Measurements from ENCODE around the gene KCNQ5.

KCNQ5 gene

DNA sequence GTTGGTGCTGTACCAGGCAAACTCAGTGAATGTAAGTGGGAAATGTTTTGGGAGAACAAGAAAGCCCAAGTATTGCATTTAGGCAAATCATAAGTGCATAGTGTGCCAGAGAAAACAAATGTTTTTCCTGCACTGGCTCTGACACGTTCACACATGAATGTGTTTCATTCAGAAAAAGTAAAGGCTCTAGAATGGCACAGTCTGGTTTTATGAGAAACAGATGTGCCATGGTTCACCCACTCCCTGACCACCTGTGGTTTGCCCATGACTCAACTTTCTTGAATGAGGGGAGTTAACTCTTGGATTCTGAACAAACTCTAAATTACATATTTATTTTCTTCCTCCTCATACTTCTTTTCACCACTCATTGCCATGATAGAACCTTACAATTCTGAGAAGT lies 126.9 kb downstream of the KCNQ5 start:
- no peak for DNase-seq

DNA sequence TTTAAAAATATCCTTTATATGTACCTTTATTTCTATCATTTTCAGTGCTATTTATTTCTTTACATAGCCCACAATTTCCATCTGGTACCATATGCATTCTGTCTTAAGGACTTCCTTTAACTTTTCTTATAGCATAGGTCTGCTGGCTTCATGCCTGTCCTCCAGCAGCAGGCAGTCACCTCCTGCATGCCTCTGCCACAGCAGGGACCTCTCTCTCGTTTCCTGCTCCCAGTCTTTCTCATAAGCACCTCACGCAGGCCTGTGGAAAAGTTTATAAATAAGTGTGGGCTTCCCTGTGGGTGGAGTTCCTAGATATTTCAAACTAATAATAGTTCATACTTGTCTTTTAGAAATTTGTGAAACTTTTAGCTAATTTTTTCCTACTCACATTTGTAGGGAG lies 133.9 kb downstream of the KCNQ5 start:
- DNase-seq: no peak

DNA sequence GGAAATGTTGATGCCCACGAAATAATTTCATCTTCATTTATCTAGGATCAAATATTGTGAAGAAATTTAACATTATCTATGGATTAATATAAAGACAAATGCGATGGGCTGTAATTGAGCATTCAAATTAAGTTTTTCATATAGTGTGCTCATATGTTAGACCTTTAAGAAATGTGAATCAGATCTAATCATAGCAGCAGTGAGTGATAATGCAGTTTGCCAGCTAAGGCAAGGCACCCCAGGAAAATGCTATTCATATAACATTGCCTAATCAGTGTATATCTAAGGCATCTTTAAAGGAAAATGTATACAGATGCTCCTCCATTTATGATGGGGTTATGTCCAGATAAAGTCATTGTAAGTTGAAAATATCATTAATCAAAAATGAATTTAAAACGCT lies 135.2 kb downstream of the KCNQ5 start:
- DNase-seq: no peak

DNA sequence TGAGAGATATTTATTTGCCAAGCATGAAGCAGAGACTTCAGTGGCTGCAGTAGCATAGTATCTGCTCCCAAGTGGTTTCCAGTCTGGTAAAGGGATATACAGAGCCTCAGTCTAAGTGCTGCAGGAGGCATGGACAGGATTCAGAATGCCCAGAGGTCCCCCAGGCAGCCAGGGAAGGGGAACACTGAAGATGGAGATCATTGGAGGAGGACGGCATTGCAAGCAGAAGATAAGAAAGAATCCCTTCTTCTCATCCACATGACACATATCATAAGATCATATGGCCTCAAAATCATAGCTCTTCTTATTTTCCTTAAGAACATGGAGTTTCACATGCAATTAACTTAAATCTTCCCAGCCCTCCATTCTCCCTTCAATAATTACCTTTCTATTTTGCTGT lies 136.1 kb downstream of the KCNQ5 start:
- no peak for DNase-seq

DNA sequence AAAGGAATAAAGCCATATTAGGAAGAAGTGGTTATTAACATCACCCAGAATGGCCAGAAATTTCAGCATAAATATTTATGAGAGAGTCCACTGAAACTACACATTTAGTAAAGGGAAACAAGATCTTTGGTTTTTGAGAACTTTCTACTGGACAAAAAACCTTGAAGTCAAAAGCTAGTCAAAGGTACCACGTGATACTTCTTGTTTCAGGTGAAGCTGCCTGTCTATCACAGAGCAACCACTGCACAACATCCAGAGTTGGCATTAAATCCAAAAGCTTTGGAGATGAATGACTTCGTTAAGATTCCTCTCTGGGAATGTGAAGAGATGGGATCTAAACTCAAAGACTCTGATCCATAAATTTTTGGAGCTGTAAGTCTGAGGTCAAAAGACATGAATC lies 137.0 kb downstream of the KCNQ5 start:
- DNase-seq: no peak

DNA sequence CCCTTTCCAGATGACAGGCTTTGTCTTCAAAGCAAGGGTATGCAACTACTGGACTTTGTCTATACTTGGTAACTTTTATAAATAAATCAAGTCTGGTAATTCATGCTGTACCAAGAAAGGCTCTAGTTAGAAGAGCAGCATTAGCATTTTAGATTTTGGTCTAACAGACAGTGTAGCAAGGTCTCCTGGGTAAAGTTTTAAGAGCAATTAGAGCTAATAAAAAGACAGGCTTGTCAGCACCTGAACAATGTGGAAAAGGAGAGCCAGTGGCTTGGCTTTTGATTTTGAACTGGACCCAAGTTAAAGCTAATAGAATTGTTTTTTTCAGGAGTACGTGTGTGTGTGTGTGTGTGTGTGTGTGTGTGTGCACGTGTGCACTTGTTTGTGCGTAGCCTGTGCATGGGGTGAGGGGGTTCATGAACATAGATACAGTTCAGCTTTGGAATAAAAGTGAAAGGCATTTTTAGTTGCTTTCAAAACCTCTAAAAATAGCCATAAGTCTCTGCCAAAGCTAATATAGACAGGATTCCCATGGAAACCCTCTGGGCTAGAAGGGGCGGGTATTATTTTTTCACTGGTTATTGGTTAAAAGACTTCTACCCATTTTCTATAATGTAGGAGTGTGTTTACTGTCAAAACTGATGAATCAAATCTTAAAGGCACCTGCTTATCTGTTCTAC lies 138.4 kb downstream of the KCNQ5 start:
- no peak for DNase-seq

DNA sequence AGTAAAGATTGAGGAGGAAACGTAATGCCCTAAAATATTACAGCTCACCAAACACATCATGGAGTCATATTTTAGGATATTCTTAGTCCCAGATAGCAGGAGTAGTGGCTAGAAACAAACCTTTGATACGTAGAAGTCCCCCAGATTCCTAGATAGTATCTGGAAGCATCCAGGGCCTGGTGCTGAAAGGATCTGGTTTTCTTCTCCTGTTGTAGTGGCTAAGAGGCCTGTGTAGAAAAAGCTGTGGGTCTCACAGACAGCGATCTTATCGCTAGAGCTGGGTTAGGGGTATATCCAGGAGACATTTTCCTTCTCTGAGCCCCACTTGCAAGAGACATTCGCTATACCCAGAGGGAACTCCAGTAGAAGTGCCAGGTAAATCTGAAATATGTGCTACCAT lies 139.9 kb downstream of the KCNQ5 start:
- no peak for DNase-seq

DNA sequence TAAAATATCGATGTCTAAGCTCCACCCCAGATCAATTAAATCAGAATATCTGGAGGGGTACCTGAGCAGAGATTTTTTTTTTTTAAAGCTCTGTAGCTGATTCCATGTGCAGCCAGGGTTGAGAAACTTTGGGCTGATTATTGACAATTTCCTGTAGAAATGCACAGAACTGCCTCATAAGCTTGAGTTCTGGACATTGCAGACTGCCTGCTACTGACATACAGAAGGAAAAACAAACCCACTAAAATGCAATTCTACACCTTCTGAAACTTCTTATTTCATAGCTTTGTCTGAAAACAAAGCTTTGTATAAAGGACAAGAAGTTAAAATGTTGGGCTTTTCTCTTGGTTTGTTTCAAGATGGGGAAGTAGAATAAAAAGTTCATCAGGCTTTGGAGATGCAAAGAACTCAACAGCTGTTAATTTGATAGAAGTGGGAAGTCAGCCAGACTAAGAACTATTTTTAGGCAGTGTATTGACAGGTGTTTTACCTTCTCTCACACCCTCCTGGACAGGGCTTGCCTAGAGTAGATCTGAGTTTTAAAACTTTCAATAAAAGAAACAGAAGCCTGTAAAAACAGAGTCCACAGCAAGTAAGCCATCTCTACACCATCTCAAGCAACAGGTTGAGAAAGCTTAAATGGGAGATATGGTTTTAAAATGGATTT lies 147.7 kb downstream of the KCNQ5 start:
- DNase-seq: no peak

DNA sequence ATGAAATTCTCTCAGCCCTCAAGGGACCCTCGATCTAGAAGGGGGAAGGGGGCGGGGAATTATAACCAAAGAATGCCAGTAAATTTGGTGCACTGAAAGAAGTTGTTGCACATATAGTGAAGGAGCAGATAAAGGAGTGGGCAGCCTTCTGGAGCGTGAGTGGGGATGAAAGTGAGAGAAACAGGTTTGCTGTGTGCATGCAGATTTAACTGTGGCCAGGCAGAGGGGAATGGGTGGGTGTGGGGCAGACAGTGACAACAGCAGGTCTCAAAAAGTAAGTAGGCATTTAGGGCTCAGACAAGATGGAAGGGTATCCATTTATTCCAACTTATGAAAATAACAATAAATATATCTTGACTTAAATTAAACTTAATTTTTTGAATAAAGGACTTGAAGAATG lies 149.1 kb downstream of the KCNQ5 start:
- DNase-seq: no peak

DNA sequence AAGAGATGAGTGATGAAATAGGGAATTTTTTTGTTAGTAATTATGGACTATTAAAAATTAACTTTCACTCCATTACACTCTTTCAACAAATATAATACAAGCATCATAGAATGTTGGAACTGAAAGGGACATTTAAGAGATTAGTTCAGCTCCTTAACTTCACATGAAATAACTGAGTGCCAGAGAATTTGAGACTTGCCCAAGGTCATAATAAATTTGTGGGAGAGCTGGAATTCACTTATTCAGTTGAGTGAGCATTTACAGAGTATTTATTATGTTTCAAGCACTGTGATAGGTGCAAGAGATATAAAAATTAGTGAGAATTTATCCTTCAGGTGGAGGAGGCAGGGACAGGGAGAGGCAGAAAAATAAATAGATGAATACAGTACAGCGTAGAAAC lies 154.6 kb downstream of the KCNQ5 start:
- no peak for DNase-seq

DNA sequence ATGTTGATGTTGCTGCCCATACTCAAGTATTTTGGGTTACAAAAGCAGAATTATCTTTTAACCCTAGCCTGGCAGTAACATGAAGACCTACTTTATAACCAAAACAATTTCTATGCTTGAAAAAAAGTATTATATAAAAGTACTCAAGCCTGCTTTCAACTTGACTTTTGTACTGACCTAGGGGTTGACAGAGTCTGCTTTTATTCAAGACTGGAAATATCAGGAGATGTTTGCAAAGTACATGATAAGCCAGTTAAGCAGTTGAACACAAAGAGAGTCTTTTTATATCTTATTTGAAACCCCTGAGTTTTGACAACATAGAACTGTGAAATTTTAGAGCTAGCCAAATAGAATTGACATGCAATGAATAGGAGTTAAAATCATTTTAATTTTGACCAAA lies 159.8 kb downstream of the KCNQ5 start:
- DNase-seq: no peak

DNA sequence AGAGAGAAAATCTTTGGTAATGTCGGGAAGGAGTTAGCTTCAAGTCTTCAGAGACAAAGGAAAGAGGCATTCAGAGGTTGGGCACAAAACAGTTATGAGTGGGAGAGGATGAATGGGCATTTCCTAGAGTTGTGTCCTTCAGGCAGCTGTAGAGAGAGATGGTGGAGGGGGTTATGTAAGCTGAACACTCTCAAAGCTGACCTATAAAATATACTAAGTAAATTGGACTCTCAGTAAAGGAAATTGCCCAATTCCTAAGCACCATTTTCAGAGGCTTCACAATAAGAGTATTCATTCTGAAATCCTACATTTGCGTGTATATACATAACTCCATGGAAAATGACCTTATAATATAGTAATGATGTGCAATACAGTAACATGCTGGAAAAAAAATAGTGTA lies 161.2 kb downstream of the KCNQ5 start:
- DNase-seq: no peak

DNA sequence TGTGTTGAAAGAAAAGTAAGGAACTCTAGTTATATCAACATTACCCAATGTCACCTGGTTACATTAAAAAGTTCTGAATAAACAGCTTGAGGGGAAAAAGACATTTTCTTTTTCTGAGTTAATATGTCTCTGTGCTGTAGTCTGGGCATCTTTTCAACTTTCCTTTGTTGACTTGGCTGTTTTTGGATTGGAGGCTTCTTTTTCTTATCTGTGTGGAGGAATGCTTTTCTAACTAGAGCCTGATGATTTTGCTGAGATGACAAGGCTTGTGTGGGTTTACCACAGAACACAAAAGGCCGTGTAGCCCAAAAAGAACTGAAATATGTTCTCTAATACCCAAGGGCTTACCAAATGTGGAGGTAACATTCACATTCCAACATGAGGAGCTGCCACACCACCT lies 161.8 kb downstream of the KCNQ5 start:
- no peak for DNase-seq

DNA sequence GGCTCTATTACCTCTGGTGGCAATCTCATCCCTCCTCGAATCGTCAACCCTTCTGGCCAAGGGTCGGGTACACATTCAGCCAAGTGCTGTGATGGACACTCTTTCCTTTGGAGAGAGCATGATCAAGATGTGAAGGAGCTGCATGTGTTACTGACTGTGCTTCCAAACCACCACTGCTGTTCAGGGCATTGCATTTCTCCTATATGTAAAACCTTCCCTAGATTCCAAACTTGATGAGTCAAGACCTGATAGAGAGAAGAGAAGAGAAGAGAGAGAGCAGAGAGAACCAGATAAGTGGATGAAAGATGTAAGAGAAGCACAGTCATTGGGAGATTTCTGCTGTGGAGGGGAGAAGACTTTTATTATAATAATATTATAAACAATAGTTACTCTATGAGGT lies 162.2 kb downstream of the KCNQ5 start:
- no peak for DNase-seq

DNA sequence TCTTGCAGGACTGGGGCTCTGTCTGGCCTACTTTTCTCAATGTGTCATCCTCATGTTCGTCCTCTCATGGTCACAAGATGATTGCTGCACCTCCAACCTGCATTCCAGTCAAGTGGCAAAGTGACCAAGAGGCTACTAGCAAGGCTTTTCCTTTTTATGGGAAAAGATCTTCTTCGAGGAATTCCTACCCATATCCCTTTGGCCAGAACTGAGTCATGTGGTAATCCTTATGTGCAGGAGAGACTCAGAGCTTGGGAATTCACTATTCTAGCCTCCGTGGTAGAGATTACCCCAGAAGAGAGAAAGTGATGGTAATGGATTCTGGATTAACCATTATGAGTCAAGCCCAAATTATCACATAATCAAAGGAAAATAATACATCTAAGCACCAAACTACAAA lies 162.7 kb downstream of the KCNQ5 start:
- DNase-seq: no peak

DNA sequence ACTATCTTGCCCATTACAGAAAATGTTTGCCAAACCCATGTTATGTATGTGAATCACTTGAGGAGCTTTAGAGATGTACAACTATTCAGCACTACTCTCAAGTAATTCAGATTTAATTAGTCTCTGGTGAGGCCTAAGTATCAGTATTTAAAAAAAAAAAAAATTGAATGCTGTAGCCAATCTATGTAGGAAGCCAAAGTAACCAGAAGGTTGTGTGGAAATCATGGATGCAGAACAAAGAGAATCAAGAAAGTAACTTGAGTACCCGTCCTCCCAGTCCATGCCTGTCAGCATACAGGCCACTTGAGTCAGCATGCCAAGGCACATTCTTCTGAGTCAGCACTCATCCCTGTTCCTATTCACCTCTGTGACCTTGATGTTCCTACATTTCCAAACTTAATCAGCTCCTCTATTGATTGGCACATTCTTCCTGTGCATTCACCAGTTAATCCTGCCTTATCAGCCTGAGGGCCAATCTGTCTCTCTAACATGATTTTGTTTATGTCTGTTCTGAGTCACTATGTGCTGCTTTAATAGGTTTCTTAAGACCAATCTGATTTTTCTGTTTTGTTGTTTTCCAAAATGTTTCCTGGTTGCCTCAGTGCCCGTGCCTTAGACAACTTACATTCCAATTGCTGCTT lies 165.6 kb downstream of the KCNQ5 start:
- DNase-seq: no peak

DNA sequence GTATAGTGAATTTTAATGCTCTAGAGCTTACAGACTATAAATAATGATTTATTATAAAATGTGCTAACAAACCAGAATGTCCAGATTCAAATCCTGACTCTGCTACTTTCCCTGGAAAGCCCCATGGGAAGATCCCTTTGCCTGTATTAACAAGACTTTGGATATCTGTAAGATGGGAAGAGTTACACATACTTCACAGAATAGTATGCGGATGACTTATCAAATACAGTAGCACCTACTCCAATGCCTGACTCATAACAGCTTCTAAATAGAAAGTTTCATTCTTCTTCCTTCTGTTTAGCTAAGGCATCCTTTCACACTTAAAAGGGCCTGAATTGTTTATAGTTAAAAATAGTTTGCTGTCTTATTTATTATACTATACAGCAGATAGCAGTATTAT lies 166.3 kb downstream of the KCNQ5 start:
- DNase-seq: no peak

DNA sequence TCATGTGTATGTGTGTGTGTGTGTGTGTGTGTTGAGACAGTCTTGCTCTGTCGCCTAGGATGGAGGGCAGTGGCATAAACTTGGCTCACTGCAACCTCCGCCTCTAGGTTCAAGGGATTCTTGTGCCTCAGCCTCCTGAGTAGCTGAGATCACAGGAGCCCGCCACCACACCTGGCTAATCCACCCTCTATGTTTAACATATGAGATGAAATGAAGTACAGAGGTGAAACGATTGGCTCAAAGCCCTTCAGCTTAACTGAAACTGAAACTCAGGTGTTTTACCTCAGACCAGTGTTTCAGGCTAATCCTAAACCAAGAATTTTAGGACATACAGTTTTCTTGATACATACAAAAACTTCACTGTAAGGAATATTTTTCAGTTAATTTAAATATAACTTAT lies 167.3 kb downstream of the KCNQ5 start:
- DNase-seq: no peak

DNA sequence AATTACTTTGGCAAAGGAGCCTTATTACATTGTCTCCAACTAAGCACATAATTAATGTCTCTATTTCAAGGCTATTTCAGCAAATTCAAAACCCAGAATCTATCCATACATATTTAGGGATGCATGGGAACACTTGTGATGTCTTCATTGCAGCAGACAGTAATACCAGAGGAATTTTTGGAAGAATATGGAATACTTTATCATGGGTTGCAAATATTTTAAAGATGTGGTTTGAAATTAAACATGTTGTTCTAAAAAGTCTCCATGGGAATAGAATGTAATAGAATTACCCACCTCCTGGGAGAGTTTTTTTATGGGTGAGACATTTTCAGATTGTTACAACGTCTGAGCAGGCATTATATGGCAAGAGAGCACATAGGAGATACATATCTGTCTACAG lies 170.8 kb downstream of the KCNQ5 start:
- no peak for DNase-seq

DNA sequence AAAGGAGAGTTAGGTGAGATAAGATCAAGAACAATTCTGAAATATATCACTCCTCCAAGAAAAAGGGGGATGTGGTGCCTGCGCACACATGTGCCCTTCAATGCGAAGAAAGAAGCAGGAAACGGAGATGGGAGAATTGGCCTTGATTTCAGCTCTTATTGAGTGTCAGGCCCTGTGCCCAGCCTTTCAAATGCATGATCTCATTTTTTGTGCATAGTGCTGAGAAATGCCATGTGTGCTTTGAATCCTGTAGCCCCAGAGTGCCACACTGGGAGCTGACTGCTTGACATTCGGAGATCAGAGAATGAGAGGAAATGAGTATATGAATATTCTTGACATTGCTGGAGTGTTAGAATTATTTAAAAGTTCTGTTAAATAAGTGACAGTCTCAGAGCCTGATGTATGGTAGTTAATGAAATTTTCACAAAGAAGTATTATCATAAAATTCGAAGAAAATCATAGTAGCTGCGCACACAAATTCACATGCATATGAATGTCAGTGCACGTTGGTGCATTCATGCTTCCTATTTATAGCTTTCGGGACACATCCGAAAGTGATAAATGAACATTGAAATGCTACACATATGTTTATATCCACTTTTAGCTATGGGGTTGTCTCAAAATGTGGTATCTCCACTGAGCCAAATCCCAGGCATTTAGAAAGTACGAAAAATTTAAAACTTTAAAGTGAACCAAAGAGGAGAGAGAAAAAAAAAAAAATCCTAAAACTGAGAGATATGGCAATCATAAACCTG lies 172.0 kb downstream of the KCNQ5 start:
- DNase-seq: no peak

DNA sequence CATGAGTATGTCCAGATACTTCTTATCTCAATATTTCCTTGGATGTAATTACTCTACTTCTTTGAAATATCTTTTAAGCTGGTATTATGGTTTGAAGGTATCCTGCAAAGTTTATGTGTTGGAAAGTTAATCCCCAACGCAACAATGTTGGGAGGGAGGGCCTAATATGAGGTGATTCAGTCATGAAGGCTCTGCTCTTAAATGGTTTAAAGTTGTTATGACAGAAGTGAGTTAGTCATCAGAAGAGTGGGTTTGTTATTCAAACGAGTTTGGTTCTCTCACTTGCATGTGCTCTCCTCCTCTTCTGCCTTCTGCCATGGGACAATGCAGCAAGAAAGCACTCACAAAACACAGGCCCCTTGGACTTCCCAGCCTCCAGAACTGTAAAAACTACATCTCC lies 176.3 kb downstream of the KCNQ5 start:
- DNase-seq: no peak

DNA sequence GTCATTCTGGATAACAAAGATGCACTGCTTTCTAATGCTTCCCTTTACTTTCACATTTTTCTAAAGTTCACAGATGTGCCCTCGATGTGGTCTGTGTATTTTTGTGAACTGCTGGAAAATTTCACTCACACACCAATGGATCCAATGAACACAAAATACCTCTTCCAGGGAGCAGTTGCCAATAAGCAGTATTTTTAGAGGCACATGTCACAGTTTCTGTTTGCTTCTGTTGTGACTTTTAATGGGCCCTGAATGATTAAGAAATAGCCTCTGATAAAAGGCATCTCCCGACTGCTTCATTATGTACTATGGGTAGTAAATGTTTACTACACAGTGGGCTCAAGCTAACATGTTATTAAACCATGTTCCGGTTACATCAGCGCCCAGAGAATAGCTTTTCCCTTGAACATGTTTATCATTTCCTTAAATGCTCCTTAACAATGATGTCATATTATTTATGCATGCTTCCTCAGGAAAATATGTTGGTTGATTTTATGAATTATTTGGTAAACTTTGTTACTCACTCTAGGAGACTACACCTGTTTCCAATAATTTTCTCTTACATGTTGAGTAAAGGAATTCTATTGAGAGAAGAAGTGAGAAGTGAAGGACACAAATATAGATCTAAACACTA lies 188.0 kb downstream of the KCNQ5 start:
- DNase-seq: no peak

DNA sequence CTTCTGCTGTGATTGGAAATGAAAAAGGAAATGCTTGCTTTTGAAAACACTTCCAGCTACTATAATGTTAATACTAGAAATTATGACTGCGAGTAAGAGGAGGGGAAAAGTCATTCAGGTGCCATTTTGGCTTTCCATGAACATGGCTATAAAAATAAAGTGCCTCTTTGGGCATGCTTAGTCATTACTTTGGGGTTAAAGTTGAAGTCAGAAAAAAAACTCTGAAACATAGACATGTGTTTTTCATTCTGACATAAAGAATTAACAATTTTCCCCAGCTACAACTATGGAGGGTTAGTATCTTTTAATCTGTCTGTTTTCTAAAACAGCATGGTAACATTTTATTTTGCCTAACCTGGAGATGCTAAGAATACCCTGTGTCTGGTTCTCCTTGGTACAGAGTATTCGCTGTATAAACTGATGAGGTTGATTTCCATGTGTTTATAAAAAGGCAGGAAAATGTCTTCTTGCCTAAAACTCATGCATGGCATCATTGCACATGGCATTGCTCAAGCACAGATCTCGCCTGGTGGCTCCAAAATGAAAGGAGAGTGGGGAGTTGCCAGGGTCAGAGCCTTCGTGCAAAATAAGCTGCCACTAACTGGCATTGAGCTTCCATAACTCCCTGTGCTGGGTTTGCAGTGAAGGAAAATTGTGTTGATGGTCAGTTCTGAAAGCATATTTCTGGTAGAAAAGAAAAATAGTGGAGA lies 188.9 kb downstream of the KCNQ5 start:
- DNase-seq: no peak
